ENCODE data around the gene ARFIP1. TPM values are rescaled to one million over a fixed set of nuclear protein-coding genes. Genes with fewer than 3 reads are reported as not detected.

The ARFIP1 gene
- total RNA-seq, 6 experiments from 2014 or later: 34.8 to 44.3 (median 37.7) TPM

- no peak for DNase-seq
- Mint-ChIP-seq H3K9me3 (no peaks in the 10 kb centered on the region), H3K27ac (no peak overlapping the region), H3K4me3 (no peak overlapping the region), H3K27me3 (ENCODE audit: insufficient read depth) (no peaks in the 10 kb centered on the region), H3K36me3 (ENCODE audit: low read depth) (peaks cover 2% of the 10 kb centered on the region), H3K4me1 (ENCODE audit: low read depth) (peaks cover 7% of the 10 kb centered on the region)
- TF ChIP-seq, protein P1, sequence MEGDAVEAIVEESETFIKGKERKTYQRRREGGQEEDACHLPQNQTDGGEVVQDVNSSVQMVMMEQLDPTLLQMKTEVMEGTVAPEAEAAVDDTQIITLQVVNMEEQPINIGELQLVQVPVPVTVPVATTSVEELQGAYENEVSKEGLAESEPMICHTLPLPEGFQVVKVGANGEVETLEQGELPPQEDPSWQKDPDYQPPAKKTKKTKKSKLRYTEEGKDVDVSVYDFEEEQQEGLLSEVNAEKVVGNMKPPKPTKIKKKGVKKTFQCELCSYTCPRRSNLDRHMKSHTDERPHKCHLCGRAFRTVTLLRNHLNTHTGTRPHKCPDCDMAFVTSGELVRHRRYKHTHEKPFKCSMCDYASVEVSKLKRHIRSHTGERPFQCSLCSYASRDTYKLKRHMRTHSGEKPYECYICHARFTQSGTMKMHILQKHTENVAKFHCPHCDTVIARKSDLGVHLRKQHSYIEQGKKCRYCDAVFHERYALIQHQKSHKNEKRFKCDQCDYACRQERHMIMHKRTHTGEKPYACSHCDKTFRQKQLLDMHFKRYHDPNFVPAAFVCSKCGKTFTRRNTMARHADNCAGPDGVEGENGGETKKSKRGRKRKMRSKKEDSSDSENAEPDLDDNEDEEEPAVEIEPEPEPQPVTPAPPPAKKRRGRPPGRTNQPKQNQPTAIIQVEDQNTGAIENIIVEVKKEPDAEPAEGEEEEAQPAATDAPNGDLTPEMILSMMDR (IDR thresholded peaks at IDR 0.05): no peak
Observed at GRCh38 chr4:152870606-152871005, 90.9 kb downstream of the ARFIP1 start.

- Mint-ChIP-seq H3K9me3 (no peaks in the 10 kb centered on the region), H3K4me3 (no peak overlapping the region), H3K36me3 (ENCODE audit: low read depth) (peaks cover 27% of the 10 kb centered on the region), H3K27me3 (ENCODE audit: insufficient read depth) (no peaks in the 10 kb centered on the region; the same call in 1 of the 2 replicates), H3K27ac (no peak overlapping the region), H3K4me1 (ENCODE audit: low read depth) (peaks cover 7% of the 10 kb centered on the region)
- no peak for DNase-seq
- TF ChIP-seq, protein P1 (IDR thresholded peaks at IDR 0.05): no peak
Observed at GRCh38 chr4:152875261-152875660, 95.5 kb downstream of the ARFIP1 start.

DNA sequence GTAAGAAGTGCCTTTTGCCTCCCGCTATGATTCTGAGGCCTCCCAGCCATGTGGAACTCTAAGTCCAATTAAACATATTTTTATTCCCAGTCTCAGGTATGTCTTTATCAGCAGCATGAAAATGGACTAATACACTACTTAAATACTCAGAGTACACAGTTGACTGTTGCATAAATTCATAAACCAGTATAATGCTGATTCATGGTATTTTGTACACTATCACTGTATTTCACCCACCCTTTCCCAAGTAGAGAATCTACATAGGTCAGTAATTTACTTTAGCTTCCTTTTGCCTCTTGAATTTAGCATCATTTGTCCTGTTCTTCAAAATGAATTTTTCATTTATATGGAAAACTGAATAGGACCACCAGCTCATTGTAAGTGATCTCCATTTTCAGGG lies 98.1 kb downstream of the ARFIP1 start:
- Mint-ChIP-seq H3K36me3 (ENCODE audit: low read depth) (peaks cover 27% of the 10 kb centered on the region), H3K9me3 (no peaks in the 10 kb centered on the region), H3K27me3 (ENCODE audit: insufficient read depth) (no peaks in the 10 kb centered on the region; the same call in 1 of the 2 replicates), H3K4me1 (ENCODE audit: low read depth) (peaks cover 7% of the 10 kb centered on the region), H3K4me3 (no peak overlapping the region), H3K27ac (no peak overlapping the region)
- TF ChIP-seq, protein P1 (IDR thresholded peaks at IDR 0.05): no peak
- DNase-seq: no peak

DNA sequence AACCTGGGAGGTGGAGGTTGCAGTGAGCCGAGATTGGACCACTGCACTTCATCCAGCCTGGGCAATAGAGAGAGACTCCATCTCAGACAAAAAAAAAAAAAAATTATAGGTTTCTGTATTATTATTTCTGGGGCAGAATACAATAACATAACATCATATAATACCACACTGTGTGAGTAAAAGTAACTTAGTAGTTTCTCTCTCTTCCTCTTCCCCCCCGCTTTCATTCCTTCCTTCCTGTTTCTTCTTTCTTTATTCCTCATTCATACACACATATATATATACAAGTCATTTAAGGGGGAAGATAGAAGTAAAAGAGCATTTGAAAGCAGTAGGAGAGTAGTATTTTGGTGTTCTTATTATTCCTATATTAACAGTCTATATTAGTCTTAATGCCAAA lies 100.5 kb downstream of the ARFIP1 start:
- Mint-ChIP-seq H3K9me3 (no peaks in the 10 kb centered on the region), H3K27ac (no peak overlapping the region), H3K27me3 (ENCODE audit: insufficient read depth) (no peaks in the 10 kb centered on the region; the same call in 1 of the 2 replicates), H3K36me3 (ENCODE audit: low read depth) (peaks cover 32% of the 10 kb centered on the region), H3K4me1 (ENCODE audit: low read depth) (no peaks in the 10 kb centered on the region), H3K4me3 (no peak overlapping the region)
- TF ChIP-seq, protein P1 (IDR thresholded peaks at IDR 0.05): no peak
- no peak for DNase-seq

- Mint-ChIP-seq H3K27ac (no peak overlapping the region), H3K4me3 (no peak overlapping the region), H3K27me3 (ENCODE audit: insufficient read depth) (no peaks in the 10 kb centered on the region; the same call in 1 of the 2 replicates), H3K4me1 (ENCODE audit: low read depth) (no peaks in the 10 kb centered on the region), H3K9me3 (no peaks in the 10 kb centered on the region), H3K36me3 (ENCODE audit: low read depth) (peaks cover 15% of the 10 kb centered on the region)
- no peak for DNase-seq
- TF ChIP-seq, protein P1 (IDR thresholded peaks at IDR 0.05): no peak
Observed at GRCh38 chr4:152881974-152882373, 102.2 kb downstream of the ARFIP1 start.

DNA sequence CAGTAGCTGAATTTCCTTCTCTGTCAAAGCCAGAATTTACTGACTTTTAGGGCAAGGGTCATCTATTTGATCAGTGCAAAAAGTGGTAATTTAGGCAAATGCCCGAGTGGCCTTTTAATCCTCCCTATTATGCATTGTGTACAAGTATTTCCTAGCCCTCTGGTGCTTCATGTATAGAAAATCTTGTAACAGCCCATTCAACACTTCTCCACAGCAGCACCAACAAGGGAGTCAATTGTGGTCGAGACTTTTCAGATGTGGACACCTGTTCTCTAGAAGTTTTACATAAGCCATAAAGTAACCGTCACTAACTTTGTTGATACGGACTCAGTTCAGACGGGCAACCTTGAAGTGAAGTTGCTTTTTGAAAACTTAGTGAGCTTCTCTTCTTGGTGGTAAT lies 105.4 kb downstream of the ARFIP1 start:
- TF ChIP-seq, protein P1 (IDR thresholded peaks at IDR 0.05): no peak
- no peaks in the 10 kb centered on the region for H3K9me3 Mint-ChIP-seq
- no peaks in the 10 kb centered on the region for H3K27me3 Mint-ChIP-seq (ENCODE audit: insufficient read depth)
- DNase-seq: no peak
- no peak overlapping the region for H3K27ac Mint-ChIP-seq
- no peaks in the 10 kb centered on the region for H3K4me1 Mint-ChIP-seq (ENCODE audit: low read depth)
- H3K36me3 Mint-ChIP-seq (ENCODE audit: low read depth): 0 out of 2 replicates have a peak, but pooled peaks cover 7% of the 10 kb centered on the region
- no peak overlapping the region for H3K4me3 Mint-ChIP-seq
